UCSD-AML1 (cell line): ENCODE data around the gene CD163L1.

ENCODE experiments used
- DNase-seq: peaks from one replicate; lab custom pipeline; 2025; ENCODE audit not compliant: unreplicated experiment; lab: John Stamatoyannopoulos, UW

CD163L1 gene

DNA sequence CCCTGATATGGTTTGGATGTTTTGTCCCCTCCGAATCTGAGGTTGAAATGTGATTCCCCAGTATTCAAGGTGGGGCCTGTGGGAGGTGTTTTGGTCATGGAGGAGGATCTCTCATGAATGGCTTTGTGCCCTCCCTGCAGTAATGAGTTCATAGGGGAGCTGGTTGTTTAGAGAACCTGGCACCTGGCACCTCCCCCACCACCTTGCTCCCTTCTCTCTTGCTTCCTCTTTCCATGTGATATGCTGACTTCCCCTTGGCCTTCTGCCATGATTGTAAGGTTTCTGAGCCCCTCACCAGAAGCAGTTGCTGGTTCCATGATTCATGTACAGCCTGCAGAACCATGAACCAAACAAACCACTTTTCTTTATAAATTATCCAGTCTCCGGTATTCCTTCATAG lies 32.6 kb downstream of the CD163L1 start:
- peak; percentile 22 for DNase-seq

DNA sequence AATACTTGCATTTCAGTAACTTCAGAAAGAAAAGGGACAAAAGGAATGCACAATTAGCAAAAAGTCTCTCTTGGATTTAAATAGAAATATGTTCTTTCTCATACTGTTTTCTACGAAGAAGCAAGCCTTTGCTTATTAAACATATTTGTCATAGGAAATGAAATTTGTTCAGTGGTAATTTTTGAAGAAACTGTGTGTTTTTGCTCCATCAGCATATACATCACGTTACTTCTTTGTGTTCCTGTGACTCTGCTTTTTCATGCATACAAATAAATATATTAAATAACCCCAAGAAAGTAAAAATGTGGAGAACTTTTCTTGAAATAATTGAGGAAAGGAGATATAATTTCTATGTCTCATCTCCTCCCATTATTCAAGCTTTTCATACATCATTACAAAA lies 39.7 kb downstream of the CD163L1 start:
- DNase-seq: no peak

DNA sequence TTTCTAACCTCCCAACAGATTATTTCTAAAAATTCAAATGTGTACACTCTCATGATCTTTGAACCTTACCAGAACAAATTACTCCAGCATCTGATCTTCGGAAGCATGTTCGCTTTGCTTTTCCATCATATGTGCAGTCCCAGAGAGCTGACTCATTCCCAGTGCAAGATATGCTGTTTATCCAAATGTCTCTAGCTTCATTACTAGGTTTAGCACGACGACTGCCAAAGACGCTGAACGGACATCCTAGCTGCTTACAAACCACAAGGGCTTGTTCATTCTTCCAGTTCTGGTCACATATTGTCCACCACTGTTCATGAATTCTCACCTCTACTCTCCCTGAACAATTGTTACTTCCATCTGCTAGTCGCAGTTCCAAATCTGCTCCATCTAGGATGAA lies 40.5 kb downstream of the CD163L1 start:
- no peak for DNase-seq

DNA sequence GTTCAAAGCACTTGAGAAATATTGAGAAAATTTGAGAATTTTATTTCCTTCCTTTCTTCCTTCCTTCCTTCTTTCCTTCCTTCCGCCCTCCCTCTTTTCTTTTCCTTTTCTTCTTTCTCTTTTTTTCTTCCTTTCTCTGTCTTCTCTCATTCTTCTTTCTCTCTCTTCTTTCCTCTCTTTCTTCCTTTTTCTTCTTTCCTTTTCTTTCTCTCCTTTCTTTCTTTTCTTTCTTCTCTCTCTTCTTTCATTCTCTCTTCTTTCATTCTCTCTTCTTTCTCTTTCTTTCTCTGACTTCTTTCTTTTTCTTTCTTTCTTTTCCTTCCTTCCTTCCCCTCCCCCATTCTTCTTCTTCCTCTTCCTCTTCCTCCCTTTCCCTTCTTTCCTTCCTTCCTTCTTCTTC lies 44.9 kb downstream of the CD163L1 start:
- DNase-seq: no peak

DNA sequence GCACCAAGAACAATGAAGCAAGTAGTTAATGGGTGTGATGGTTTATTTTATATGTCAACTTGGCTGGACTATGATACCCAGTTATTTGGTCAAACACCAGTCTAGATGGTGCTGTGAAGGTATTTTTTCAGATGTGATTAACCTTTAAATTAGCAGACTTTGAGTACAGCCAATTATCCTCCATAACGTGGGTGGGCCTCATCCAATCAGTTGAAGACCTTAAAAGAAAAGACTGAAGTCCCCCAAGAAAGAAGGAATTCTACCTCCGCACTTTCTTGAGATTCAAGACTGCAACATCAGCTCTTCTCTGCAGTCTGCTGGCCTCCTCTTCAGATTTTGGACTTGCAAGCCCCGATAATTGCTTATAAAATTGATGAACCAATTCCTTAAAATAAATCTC lies 47.5 kb downstream of the CD163L1 start:
- no peak for DNase-seq

DNA sequence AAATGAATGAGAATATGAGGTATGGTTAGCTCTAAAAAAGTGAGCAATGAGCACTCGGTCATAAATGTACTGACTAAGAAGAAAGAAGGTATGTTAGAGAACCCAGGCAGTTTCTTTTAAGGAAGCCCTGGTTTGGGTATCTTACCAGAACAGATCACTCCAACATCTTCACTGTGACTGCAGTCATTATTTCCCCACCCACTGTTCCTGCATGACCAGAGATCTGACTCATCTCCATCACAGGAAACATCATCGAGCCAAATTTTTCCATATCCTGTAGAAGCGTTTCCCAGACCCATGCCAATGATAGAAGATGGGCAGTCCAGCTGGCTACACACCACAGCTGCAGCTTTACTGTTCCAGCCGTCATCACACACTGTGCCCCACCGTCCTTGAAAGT lies 48.0 kb downstream of the CD163L1 start:
- DNase-seq: no peak

DNA sequence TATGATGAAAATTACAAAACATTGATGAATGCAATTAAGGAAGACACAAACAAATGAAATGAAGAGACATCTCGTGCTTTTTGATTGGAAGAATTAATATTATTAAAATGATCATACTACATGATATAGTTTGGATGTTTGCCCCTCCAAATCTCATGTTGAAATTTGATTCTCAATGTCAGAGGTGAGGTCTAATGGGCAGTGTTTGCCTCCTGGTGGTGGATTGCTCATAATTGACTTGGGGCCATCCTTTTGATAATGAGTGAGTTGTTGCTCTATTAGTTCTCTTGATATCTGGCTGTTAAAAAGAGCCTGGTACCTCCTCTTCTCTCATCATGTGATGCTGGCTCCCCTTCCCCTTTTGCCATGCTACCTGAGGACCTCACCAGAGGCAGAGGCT lies 56.7 kb downstream of the CD163L1 start:
- no peak for DNase-seq

DNA sequence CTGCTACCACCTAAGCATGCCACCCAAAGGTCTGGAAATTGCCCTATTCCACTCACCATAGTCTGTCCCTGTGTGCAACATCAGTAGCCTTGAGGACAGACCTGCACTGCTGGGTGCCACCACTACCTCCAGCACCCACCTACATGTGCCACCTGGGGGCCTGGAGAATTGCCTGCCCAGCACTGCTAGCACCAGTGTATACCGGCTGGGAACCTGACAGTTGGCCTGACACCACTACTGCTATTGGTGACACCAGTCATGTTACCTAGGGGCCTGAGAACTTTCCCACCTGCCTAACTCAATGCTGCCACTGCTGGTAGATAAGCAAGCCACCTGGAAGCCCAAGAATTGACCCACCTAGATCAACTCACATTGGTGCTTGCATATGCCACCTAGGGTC lies 60.8 kb downstream of the CD163L1 start:
- DNase-seq: no peak

DNA sequence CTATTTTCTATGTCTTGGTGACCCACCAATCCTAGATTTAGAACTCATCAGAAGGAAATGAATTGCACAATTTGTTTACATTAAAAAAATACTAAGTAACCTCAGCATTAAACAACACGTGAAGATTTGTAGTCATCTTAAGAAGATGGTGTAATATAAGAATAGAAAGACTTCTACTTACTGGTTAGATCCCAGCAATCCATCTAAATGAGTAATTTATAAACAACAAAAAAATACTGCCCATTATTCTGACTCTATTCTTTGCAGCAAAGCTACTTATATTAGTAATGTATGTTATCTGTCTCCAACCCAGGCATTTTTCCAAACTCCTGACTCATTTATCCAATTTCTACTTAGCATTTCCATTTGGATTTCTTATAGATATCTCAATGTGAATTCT lies 67.8 kb downstream of the CD163L1 start:
- no peak for DNase-seq

DNA sequence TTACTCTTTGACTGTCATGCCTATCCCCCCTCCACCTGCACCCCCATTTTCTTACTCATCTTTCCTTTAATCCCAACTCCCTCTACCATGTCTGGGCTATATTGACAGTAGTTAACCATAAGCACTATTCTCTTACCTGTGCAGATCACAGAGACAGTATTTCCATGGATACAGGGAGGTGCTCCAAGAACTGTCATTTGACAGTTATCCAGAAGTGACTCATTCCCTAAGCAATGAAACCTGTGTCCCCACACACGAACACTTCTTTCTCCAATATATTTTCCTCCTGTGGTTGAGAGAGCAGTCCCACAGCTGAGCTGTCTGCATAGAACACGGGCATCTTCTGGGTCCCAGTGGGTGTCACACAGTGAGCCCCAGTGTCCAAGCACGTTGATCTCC lies 68.8 kb downstream of the CD163L1 start:
- DNase-seq: no peak

DNA sequence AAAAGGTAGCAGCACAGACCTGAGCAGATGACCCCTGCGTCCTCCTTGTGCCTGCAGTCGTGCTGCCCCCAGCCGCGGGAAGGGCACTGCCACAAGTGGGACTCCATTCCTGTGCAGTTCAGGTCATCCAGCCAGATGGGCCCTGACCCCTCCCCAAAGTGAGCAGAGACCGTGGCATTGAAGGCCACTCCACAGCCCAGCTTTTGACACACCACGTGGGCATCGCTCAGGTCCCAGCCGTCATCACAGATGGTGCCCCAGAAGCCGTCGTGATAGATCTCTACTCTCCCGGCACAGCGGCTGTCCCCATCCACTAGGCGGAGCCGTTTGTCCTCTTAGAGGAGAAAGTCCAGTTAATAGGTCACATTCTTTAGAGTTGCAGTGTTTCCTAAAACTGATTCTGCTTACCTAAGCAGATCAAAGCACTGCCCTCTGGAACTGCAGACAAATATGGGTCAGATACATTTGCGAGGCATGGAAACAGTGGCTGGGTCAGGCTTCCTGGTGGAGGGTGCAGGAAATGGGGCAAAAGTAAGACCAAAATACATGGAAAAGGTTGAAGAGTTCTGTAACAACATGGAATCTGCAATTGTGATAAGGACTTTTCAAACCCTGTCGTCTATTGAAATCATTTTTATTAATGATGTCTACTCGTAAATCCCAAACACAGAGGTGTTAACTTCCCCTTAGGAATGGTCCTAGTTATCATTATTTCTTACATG lies 69.4 kb downstream of the CD163L1 start:
- DNase-seq: peak; percentile 51

DNA sequence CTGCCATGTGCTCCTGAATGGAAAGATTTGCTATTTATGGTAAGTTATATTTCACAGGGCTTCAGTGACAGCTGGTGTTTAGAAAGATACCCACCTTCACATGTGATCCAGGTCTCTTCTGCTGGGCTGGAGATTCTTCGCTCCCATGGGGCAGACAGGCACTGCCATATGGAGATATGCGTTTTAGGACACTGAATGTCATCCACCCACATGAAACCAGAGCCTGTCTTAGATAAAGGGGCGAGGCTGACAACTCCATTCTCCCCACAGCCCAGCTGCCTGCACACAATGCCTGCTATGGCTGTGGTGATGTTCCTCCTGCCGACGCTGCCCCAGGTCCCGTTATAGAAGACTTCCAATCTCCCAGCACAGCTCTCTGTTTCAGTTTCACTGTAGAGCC lies 70.7 kb downstream of the CD163L1 start:
- no peak for DNase-seq

DNA sequence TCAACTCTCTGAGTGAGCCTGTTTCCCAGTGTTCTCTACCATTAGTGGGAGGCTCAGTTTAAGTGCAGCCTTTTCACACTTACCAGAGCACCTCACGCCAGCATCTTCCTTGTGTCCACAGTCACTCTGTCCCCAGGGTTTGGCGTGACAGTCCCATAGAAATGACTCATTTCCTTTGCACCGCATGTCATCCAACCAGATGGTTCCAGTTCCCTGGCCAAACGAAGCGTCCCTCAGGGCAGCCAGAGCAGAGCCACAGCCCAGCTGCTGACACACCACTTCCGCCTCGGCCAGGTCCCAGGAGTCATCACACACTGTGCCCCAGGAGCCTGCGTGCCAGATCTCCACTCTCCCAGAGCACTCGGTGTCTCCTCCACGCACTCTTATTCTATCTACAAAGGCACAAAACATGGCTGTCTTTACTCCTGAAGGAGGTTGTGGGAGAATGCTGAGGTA lies 74.7 kb downstream of the CD163L1 start:
- no peak for DNase-seq

DNA sequence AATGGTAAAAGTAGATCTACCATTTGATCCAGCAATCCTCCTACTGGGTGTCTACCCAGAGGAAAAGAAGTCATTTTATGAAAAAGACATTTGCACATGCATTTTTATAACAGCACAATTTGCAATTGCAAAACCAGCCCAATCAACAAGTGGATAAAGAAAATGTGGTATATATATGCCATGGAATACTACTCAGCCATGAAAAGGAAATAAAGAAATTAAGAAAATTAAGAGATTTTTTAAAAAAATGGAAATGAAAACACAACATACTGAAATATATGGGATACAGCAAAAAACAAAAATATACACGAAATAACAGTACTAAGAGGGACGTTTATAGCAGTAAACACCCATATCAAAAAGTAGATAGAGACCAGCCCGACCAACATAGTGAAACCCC lies 81.2 kb downstream of the CD163L1 start:
- no peak for DNase-seq

DNA sequence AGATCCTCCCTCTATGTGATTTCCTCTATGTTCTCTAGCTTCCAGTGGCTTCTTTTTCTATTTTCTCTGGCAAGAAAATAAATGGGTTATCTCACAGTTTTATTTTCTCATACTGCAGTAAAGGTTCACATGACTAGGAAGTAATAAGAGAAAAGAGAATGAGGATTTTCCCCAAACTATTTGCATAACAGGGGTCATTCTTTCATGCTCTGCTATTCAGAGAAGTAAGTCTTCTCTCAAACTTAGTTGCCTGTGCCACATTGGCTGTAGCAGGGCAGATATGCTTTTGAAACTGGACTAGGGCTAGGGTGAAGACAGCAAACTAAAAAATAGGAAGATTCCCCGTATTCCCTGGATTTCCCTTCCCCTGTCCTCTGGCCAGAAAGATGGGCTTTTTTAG lies 82.7 kb downstream of the CD163L1 start:
- DNase-seq: no peak

DNA sequence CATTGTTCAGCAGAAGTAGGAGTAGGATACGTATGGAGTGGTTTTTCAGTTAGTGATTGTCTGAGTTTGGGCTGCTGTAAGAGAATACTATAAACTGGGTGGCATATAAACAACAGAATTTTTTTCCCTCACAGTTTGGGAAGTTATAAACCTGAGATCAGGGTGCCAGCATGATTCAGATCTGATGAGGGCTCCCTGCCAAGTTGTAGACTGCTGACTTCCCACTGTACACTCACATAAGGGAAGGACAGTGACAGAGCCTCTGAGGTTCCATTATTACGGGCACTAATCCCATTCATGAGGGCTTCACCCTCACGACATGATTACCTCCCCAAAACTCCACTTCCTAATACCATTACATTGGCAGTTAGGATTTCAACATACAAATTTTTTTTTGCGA lies 89.4 kb downstream of the CD163L1 start:
- DNase-seq: no peak

DNA sequence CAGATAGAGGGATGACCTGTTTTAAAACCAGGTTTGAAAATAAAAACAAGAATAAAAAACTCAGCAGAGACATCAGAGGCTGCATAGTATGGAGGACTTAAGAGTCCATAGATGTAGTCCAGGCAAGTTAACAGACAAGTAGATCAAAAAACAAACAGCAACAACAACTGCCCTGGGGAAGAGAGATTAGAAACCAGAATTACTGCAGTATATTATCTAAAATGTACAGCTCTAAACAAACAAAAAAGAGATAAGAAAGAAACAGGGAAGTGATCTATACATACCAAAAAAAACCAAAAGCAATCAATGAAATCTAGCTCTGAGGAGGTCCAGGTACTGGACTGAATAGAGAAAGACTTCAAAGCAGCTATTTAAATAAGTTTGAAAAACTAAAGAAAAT lies 91.3 kb downstream of the CD163L1 start:
- no peak for DNase-seq

DNA sequence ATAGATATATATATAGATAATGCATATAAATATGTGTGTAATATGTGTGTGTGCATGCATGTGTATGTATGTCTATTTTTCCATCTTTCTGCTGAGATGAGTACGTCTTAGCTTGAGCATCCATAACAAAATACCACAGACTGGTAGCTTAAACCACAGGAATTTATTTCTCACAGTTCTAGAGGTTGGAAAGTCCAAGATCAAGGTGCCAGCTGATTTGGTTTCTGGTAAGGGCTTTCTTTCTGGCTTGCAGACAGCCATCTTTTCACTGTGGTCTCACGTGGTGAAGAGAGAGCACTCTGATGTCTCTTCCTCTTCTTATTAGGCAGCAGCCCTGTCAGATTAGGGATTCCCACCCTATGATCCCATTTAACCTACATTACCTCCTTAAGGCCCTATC lies 92.8 kb downstream of the CD163L1 start:
- DNase-seq: no peak

DNA sequence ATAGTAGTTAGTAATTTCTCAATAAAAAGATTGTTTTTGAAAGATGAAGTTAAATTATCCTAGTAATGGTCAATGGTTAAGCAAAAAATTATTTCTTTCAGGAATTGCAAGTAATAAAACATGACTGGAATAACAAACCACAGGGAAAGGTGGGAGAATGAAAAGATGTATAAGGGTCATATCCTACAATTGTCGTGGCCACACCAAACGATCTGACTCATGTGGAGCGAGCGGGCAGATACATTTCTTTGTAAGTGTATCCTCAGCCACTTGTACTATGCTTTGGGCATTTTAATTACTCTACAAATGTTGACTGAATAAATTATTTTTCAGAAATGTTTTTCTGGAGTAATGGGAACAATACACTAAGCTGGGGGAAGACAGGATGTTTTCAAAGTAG lies 94.5 kb downstream of the CD163L1 start:
- DNase-seq: no peak

DNA sequence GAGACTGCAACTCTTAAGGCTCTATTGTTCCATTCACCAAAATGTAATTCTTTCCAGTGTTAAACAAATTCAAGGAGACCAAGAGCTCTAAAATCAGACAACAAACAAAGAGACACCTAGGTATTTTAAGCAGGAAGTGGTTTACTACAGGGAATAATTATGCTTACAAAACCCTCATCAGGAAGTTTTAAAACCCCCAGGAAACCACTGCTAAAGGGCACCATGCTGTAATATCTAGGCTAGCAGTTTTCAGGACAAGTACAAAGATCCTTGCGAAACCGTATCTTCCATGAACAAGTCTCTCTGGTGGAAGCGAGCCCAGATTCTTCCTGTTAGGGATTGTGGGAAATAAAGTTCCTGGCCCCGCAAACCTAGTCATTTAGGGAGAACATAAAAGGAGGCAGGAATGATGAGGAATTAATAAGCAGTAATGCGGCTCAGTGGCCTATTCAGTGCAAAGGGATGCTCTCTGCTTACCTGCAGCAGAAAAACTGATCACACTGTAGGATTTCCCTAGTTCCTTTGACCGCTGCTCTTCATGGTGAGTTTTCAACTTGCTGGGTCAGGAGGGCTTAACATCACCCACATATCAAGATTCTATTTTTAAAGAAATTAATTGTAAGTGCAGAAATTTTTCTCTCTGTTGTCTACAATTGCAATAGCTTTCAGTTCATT lies 97.3 kb downstream of the CD163L1 start:
- DNase-seq: no peak

DNA sequence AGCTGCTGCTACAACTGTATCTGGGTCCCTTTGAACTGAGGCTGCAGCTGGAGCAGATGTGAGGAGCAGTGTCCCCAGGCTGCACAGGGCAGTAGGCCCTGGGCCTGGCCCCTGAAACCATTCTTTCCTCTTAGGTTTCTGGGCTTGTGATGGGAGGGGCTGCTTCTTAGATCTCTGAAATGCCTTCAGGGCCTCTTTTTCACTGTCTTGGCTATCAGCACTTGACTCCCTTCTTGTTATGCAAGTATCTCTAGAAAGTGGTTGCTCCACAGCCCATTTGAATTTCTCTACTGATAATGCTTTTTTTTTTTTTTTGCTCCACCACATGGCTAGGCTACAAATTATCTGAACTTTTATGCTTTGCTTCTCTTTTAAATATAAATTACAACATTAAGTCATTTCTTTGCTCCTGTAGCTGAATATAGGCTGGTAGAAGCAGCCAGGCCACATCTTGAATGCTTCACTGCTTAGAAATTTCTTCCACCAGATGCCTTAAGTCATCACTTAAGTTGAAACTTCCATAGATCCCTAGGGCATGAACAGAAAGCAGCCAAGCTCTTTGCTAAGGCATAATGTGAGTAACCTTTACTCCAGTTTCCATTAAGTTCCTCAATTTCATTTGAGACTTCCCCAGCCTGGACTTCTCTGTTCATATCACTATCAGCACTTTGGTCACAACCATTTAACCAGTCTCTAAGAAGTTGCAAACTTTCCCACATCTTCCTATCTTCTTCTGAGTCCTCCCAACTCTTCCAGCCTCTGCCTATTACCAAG lies 98.9 kb downstream of the CD163L1 start:
- DNase-seq: no peak

DNA sequence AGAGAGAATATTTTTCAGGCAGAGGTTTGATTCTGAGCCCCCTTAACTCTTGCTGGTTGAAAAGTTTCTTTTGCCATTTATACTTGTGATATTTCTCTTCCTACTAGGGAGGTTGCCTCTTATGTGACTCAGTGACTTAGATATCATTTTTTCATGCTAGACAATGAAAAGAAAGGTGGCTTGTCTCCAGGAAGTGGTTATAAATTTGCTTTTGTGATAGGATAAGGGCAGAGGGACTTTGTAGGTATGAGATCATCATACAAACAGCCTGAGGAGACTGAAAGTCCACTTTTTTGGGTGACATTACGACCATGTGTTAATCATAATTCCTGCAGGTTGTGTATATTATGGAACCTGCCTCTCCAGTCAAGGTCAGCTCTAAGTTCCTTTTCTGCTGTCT lies 104.3 kb downstream of the CD163L1 start:
- no peak for DNase-seq
